ENCODE data around the gene TESMIN.

TESMIN gene

GRCh38 chr11:68714060-68714856 is 37.1 kb downstream of the TESMIN start:
- TF ChIP-seq, protein P1, sequence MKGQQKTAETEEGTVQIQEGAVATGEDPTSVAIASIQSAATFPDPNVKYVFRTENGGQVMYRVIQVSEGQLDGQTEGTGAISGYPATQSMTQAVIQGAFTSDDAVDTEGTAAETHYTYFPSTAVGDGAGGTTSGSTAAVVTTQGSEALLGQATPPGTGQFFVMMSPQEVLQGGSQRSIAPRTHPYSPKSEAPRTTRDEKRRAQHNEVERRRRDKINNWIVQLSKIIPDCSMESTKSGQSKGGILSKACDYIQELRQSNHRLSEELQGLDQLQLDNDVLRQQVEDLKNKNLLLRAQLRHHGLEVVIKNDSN (IDR thresholded peaks at IDR 0.05): no peak
- TF ChIP-seq RAD21 (IDR thresholded peaks at IDR 0.05; ENCODE audit: low read depth) (peak; percentile 4; the same call in 1 of the 2 replicates), MAX (IDR thresholded peaks at IDR 0.05) (0 out of 2 replicates have a peak, but pooled peaks have one; percentile 55), ZBTB7A (IDR thresholded peaks at IDR 0.05; ENCODE audit: low read depth) (no peak), EP300 (IDR thresholded peaks at IDR 0.05; ENCODE audit: borderline replicate concordance) (no peak), TEAD4 (IDR thresholded peaks at IDR 0.05) (peak; percentile 54; the same call in 1 of the 2 replicates), CEBPB (IDR thresholded peaks at IDR 0.05) (no peak), TCF12 (IDR thresholded peaks at IDR 0.05; ENCODE audit: low read depth) (no peak), TAF1 (IDR thresholded peaks at IDR 0.05; ENCODE audit: low read depth) (no peak)
- TF ChIP-seq, protein P2, sequence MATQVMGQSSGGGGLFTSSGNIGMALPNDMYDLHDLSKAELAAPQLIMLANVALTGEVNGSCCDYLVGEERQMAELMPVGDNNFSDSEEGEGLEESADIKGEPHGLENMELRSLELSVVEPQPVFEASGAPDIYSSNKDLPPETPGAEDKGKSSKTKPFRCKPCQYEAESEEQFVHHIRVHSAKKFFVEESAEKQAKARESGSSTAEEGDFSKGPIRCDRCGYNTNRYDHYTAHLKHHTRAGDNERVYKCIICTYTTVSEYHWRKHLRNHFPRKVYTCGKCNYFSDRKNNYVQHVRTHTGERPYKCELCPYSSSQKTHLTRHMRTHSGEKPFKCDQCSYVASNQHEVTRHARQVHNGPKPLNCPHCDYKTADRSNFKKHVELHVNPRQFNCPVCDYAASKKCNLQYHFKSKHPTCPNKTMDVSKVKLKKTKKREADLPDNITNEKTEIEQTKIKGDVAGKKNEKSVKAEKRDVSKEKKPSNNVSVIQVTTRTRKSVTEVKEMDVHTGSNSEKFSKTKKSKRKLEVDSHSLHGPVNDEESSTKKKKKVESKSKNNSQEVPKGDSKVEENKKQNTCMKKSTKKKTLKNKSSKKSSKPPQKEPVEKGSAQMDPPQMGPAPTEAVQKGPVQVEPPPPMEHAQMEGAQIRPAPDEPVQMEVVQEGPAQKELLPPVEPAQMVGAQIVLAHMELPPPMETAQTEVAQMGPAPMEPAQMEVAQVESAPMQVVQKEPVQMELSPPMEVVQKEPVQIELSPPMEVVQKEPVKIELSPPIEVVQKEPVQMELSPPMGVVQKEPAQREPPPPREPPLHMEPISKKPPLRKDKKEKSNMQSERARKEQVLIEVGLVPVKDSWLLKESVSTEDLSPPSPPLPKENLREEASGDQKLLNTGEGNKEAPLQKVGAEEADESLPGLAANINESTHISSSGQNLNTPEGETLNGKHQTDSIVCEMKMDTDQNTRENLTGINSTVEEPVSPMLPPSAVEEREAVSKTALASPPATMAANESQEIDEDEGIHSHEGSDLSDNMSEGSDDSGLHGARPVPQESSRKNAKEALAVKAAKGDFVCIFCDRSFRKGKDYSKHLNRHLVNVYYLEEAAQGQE (IDR thresholded peaks at IDR 0.05; ENCODE audit: low read depth): peak; percentile 89

GRCh38 chr11:68711114-68711513 is 40.2 kb downstream of the TESMIN start:
- TF ChIP-seq TCF12 (IDR thresholded peaks at IDR 0.05; ENCODE audit: low read depth): no peak
- TF ChIP-seq TEAD4 (IDR thresholded peaks at IDR 0.05): no peak
- TF ChIP-seq CEBPB (IDR thresholded peaks at IDR 0.05): no peak
- TF ChIP-seq CREB1 (IDR thresholded peaks at IDR 0.05; ENCODE audit: low read depth): no peak
- TF ChIP-seq TAF1 (IDR thresholded peaks at IDR 0.05; ENCODE audit: low read depth): no peak
- TF ChIP-seq, protein P1 (IDR thresholded peaks at IDR 0.05): no peak
- no peak for TF ChIP-seq EGR1 (IDR thresholded peaks at IDR 0.05)
- no peak for TF ChIP-seq MAX (IDR thresholded peaks at IDR 0.05)
- no peak for TF ChIP-seq RAD21 (IDR thresholded peaks at IDR 0.05; ENCODE audit: low read depth)
- TF ChIP-seq, protein P2 (IDR thresholded peaks at IDR 0.05; ENCODE audit: low read depth): no peak
- TF ChIP-seq NFIC (IDR thresholded peaks at IDR 0.05): no peak
- TF ChIP-seq ZBTB7A (IDR thresholded peaks at IDR 0.05; ENCODE audit: low read depth): no peak
- no peak for TF ChIP-seq FOXM1 (IDR thresholded peaks at IDR 0.05; ENCODE audit: borderline replicate concordance, low read depth)
- TF ChIP-seq EP300 (IDR thresholded peaks at IDR 0.05; ENCODE audit: borderline replicate concordance): no peak
- no peak for TF ChIP-seq YY1 (IDR thresholded peaks at IDR 0.05; ENCODE audit: low read depth)

DNA sequence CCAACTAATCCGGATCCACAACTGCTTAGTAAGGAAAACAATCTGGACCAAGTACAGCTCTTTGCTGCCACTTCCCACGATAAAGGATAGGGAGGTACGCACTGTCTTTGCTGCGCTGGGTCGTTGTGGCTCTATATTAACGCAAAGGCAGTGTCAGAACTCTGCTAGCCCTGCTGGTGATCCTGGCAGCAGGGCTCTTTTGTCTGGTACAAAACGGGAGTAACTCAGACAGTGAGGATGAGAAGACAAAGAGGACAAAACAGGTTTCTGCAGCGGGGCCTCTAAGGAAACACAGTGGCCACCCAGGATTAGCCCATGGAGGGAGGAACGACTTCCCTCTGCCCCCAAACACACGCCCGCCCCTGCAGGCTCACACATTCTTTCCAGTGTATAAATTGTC is 40.9 kb downstream of the TESMIN start:
- TF ChIP-seq, protein P2 (IDR thresholded peaks at IDR 0.05; ENCODE audit: low read depth): no peak
- no peak for TF ChIP-seq TEAD4 (IDR thresholded peaks at IDR 0.05)
- no peak for TF ChIP-seq YY1 (IDR thresholded peaks at IDR 0.05; ENCODE audit: low read depth)
- TF ChIP-seq FOXM1 (IDR thresholded peaks at IDR 0.05; ENCODE audit: borderline replicate concordance, low read depth): no peak
- no peak for TF ChIP-seq TAF1 (IDR thresholded peaks at IDR 0.05; ENCODE audit: low read depth)
- TF ChIP-seq RAD21 (IDR thresholded peaks at IDR 0.05; ENCODE audit: low read depth): no peak
- no peak for TF ChIP-seq TCF12 (IDR thresholded peaks at IDR 0.05; ENCODE audit: low read depth)
- TF ChIP-seq ZBTB7A (IDR thresholded peaks at IDR 0.05; ENCODE audit: low read depth): no peak
- TF ChIP-seq, protein P1 (IDR thresholded peaks at IDR 0.05): no peak
- no peak for TF ChIP-seq EP300 (IDR thresholded peaks at IDR 0.05; ENCODE audit: borderline replicate concordance)
- TF ChIP-seq EGR1 (IDR thresholded peaks at IDR 0.05): no peak
- no peak for TF ChIP-seq CEBPB (IDR thresholded peaks at IDR 0.05)
- no peak for TF ChIP-seq NFIC (IDR thresholded peaks at IDR 0.05)

Measured in Ishikawa (cell line).